GM12865 (cell line): ENCODE results near the gene CRK.

Experiments
- DNase-seq: peaks from one replicate; pipeline ENCODE4 v3.0.0; 2010; ENCODE audit warnings: low read depth
- H3K4me3 ChIP-seq: 2 replicates; pipeline ENCODE4 v1.5.1; 2011; ENCODE audit warnings: mild to moderate bottlenecking, low read depth, low read length, control low read depth
- CTCF ChIP-seq: IDR thresholded peaks from 2 replicates; pipeline ENCODE4 v1.5.1; 2011; ENCODE audit warnings: low read length, control low read depth, low read depth, inconsistent platforms; ENCODE audit not compliant: insufficient read depth; ENCODE audit errors: missing control alignments

The CRK gene

GRCh38 chr17:1480747-1481465 is 24.9 kb upstream of the CRK start:
- no peak for DNase-seq
- no peak overlapping the region for H3K4me3 ChIP-seq
- TF ChIP-seq CTCF = no peak

- DNase-seq = no peak
- no peak overlapping the region for H3K4me3 ChIP-seq
- no peak for TF ChIP-seq CTCF
Observed at GRCh38 chr17:1478418-1478817, 22.4 kb upstream of the CRK start.

- peak overlapping the region; percentile 7 for H3K4me3 ChIP-seq
- DNase-seq = no peak
- TF ChIP-seq CTCF = no peak
Observed at GRCh38 chr17:1475321-1475854, 19.4 kb upstream of the CRK start.

- H3K4me3 ChIP-seq = peak overlapping the region; percentile 41
- peak; percentile 85 for DNase-seq
- TF ChIP-seq CTCF = no peak
Observed at GRCh38 chr17:1474402-1475189, 18.6 kb upstream of the CRK start.

- peak; percentile 59 for DNase-seq
- TF ChIP-seq CTCF = no peak
- no peak overlapping the region for H3K4me3 ChIP-seq
Observed at GRCh38 chr17:1473841-1474240, 17.8 kb upstream of the CRK start.

- no peak for DNase-seq
- H3K4me3 ChIP-seq = no peak overlapping the region
- no peak for TF ChIP-seq CTCF
Observed at GRCh38 chr17:1473170-1473569, 17.1 kb upstream of the CRK start.
